Measurements from ENCODE around the gene CCNB1IP1. TPM values are rescaled to one million over a fixed set of nuclear protein-coding genes. Genes with fewer than 3 reads are reported as not detected.
"Not testable (repeated sequence)": the region's sequence is repeated elsewhere in the genome, so short reads cannot be mapped to it uniquely, and the experiment has no call there.

The CCNB1IP1 gene
- total and polyA plus RNA-seq, 3 donors from 2014 or later: 38.7 to 46.7 (median 46.0) TPM

DNA sequence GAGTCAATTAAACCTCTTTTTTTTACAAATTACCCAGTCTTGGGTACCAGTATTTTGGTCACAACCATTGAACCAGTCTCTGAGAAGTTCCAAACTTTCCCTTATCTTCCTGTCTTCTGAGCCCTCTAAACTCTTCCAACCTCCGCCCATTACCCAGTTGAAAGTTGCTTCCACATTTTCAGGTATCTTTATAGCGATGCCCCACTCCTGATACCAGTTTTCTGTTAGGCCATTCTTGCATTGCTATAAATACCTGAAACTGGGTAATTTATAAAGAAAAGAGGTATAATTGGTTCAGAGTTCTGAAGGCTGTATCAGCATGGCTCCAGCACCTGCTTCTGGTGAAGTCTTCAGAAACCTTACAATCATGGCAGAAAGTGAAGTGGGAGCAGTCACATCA lies 59.0 kb downstream of the CCNB1IP1 start:
- TF ChIP-seq CTCF (IDR thresholded peaks at IDR 0.05) (no peak), POLR2A (IDR thresholded peaks at IDR 0.05) (no peak)
- WGBS, 2 donors: 94 to 97% methylated on average over 2 of the region's 2 CpGs
- intact Hi-C loops (cut with DNase I; ENCODE audit: low total_unique reads): no loop called here
- Histone ChIP-seq H3K4me1 (no peaks in the 10 kb centered on the region), H3K9me3 (no peaks in the 10 kb centered on the region), H3K36me3 (ENCODE audit: low read depth, missing control alignments) (no peaks in the 10 kb centered on the region), H3K27me3 (no peaks in the 10 kb centered on the region), H3K4me3 (no peak overlapping the region), H3K27ac (no peak overlapping the region)
- DNase-seq: no peak

- H3K9me3 ChIP-seq; DNase-seq; H3K36me3 ChIP-seq (ENCODE audit: low read depth, missing control alignments); H3K27me3 ChIP-seq; H3K27ac ChIP-seq; H3K4me1 ChIP-seq; H3K4me3 ChIP-seq; intact Hi-C loops (cut with DNase I; ENCODE audit: low total_unique reads): not testable (repeated sequence)
- WGBS, 2 donors: 93 to 96% methylated on average over 5 of the region's 5 CpGs
Observed at GRCh38 chr14:20264361-20264760, 68.7 kb downstream of the CCNB1IP1 start.

- no peak for DNase-seq
- no peaks in the 10 kb centered on the region for H3K9me3 ChIP-seq
- intact Hi-C loops (cut with DNase I; ENCODE audit: low total_unique reads): no loop called here
- TF ChIP-seq POLR2A (IDR thresholded peaks at IDR 0.05) (no peak), CTCF (IDR thresholded peaks at IDR 0.05) (no peak)
- no peak overlapping the region for H3K27ac ChIP-seq
- no peaks in the 10 kb centered on the region for H3K27me3 ChIP-seq
- 32 to 34% methylated on average over 3 of the region's 3 CpGs for WGBS, 2 donors
- H3K4me3 ChIP-seq: no peak overlapping the region
- H3K36me3 ChIP-seq (ENCODE audit: low read depth, missing control alignments): no peaks in the 10 kb centered on the region
- no peaks in the 10 kb centered on the region for H3K4me1 ChIP-seq
Observed at GRCh38 chr14:20262642-20263128, 70.4 kb downstream of the CCNB1IP1 start.

Small RNAs within 50 kb of the gene (small RNA-seq; reads per million reads assigned to genes)
- gene SNORA79B (0 to 0.09 reads per million in 2 donors), gene SNORD126 (363 to 555 reads per million in 2 donors)

Other genes with a start within 250 kb of the CCNB1IP1 start
- under 1 TPM; 0.06 to 0.08 TPM for gene OR4K17, start 222.5 kb downstream of the CCNB1IP1 start, total RNA-seq
- gene OR4K17, start 222.5 kb downstream of the CCNB1IP1 start, polyA plus RNA-seq (ENCODE audit: insufficient read depth, low read depth, low replicate concordance): not detected
- not detected for gene OR4N5, start 194.5 kb downstream of the CCNB1IP1 start, total RNA-seq
- gene OR4N5, start 194.5 kb downstream of the CCNB1IP1 start, polyA plus RNA-seq (ENCODE audit: insufficient read depth, low read depth, low replicate concordance): not detected
- not detected for gene OR11G2, start 142.4 kb downstream of the CCNB1IP1 start, total RNA-seq
- gene OR11G2, start 142.4 kb downstream of the CCNB1IP1 start, polyA plus RNA-seq (ENCODE audit: insufficient read depth, low read depth, low replicate concordance): not detected
- gene OR11H6, start 109.6 kb downstream of the CCNB1IP1 start, total RNA-seq: not detected
- gene OR11H6, start 109.6 kb downstream of the CCNB1IP1 start, polyA plus RNA-seq (ENCODE audit: insufficient read depth, low read depth, low replicate concordance): not detected
- not detected for gene OR11H7, start 104.3 kb downstream of the CCNB1IP1 start, total RNA-seq
- gene OR11H7, start 104.3 kb downstream of the CCNB1IP1 start, polyA plus RNA-seq (ENCODE audit: insufficient read depth, low read depth, low replicate concordance): not detected
- gene OR11H4, start 94.0 kb downstream of the CCNB1IP1 start, total RNA-seq: under 1 TPM in 1 of 2 donors, not detected in 1; 0.19 TPM
- gene OR11H4, start 94.0 kb downstream of the CCNB1IP1 start, polyA plus RNA-seq (ENCODE audit: insufficient read depth, low read depth, low replicate concordance): not detected
- gene TTC5, start 27.3 kb downstream of the CCNB1IP1 start, total RNA-seq: 10 to 100 TPM; 20.4 to 23.6 TPM
- 36.6 TPM for gene TTC5, start 27.3 kb downstream of the CCNB1IP1 start, polyA plus RNA-seq (ENCODE audit: insufficient read depth, low read depth, low replicate concordance)
- 10 to 100 TPM; 38.1 to 50.7 TPM for gene PARP2, start 10.4 kb upstream of the CCNB1IP1 start, total RNA-seq
- 40.0 TPM for gene PARP2, start 10.4 kb upstream of the CCNB1IP1 start, polyA plus RNA-seq (ENCODE audit: insufficient read depth, low read depth, low replicate concordance)
- gene TEP1, start 80.2 kb upstream of the CCNB1IP1 start, total RNA-seq: 10 to 100 TPM; 16.5 to 19.1 TPM
- 11.6 TPM for gene TEP1, start 80.2 kb upstream of the CCNB1IP1 start, polyA plus RNA-seq (ENCODE audit: insufficient read depth, low read depth, low replicate concordance)
- gene KLHL33, start 102.9 kb upstream of the CCNB1IP1 start, total RNA-seq: 1 to 10 TPM; 1.2 to 1.6 TPM
- gene KLHL33, start 102.9 kb upstream of the CCNB1IP1 start, polyA plus RNA-seq (ENCODE audit: insufficient read depth, low read depth, low replicate concordance): 0.67 TPM
- gene OSGEP, start 121.5 kb upstream of the CCNB1IP1 start, total RNA-seq: 10 to 100 TPM; 47.2 to 58.8 TPM
- gene OSGEP, start 121.5 kb upstream of the CCNB1IP1 start, polyA plus RNA-seq (ENCODE audit: insufficient read depth, low read depth, low replicate concordance): 19.9 TPM
- 10 to 100 TPM; 56.7 to 76.2 TPM for gene APEX1, start 121.9 kb upstream of the CCNB1IP1 start, total RNA-seq
- gene APEX1, start 121.9 kb upstream of the CCNB1IP1 start, polyA plus RNA-seq (ENCODE audit: insufficient read depth, low read depth, low replicate concordance): 67.8 TPM
- 10 to 100 TPM; 33.4 to 38.8 TPM for gene PIP4P1, start 128.2 kb upstream of the CCNB1IP1 start, total RNA-seq
- gene PIP4P1, start 128.2 kb upstream of the CCNB1IP1 start, polyA plus RNA-seq (ENCODE audit: insufficient read depth, low read depth, low replicate concordance): 50.8 TPM
- gene PNP, start 136.1 kb upstream of the CCNB1IP1 start, total RNA-seq: 10 to 100 TPM; 13.6 to 21.8 TPM
- gene PNP, start 136.1 kb upstream of the CCNB1IP1 start, polyA plus RNA-seq (ENCODE audit: insufficient read depth, low read depth, low replicate concordance): 18.9 TPM
- gene RNASE10, start 172.3 kb upstream of the CCNB1IP1 start, total RNA-seq: not detected
- 1.2 TPM for gene RNASE10, start 172.3 kb upstream of the CCNB1IP1 start, polyA plus RNA-seq (ENCODE audit: insufficient read depth, low read depth, low replicate concordance)
- not detected for gene RNASE9, start 227.8 kb upstream of the CCNB1IP1 start, total RNA-seq
- gene RNASE9, start 227.8 kb upstream of the CCNB1IP1 start, polyA plus RNA-seq (ENCODE audit: insufficient read depth, low read depth, low replicate concordance): not detected

Data from testis (tissue), 3 donors.